SK-N-SH treated with all-trans-retinoic acid at 6 μM for 48 hours (cell line): Measurements from ENCODE around the gene CTTN.

ENCODE experiments used
- ATAC-seq: fragments of 200-7000 bp; cut with Tn5 transposase; 3 replicates; pipeline ENCODE4 v1.9.1; 2020; ENCODE audit warnings: mild to moderate bottlenecking, moderate library complexity
- ARNTL ChIP-seq: fragments of 450-650 bp; formaldehyde crosslinking; IDR thresholded peaks from 2 replicates; pipeline ENCODE4 v1.5.0; 2020; ENCODE audit warnings: low read depth, mild to moderate bottlenecking, moderate library complexity, borderline replicate concordance
- BACH2 ChIP-seq: fragments of 250-450 bp; sonication (Bioruptor Pico); IDR thresholded peaks from 2 replicates; pipeline ENCODE4 v1.9.0; 2021; ENCODE audit warnings: mild to moderate bottlenecking, borderline replicate concordance
- CREB5 ChIP-seq: fragments of 250-450 bp; sonication (Bioruptor Pico); IDR thresholded peaks from 2 replicates; pipeline ENCODE4 v1.5.1; 2020; ENCODE audit warnings: low read depth, mild to moderate bottlenecking, moderate library complexity
- CSDC2 ChIP-seq: fragments of 250-450 bp; sonication (Bioruptor Pico); IDR thresholded peaks from 2 replicates; pipeline ENCODE4 v1.5.0; 2020; ENCODE audit warnings: mild to moderate bottlenecking, moderate library complexity
- CSRNP3 ChIP-seq: fragments of 250-450 bp; sonication (Bioruptor Pico); IDR thresholded peaks from 2 replicates; pipeline ENCODE4 v1.5.1; 2021; ENCODE audit warnings: mild to moderate bottlenecking, moderate library complexity
- ESRRG ChIP-seq: fragments of 250-450 bp; sonication (Bioruptor Pico); IDR thresholded peaks from 2 replicates; pipeline ENCODE4 v1.6.1; 2021; ENCODE audit warnings: mild to moderate bottlenecking
- GLIS3 ChIP-seq: fragments of 250-450 bp; sonication (Bioruptor Pico); IDR thresholded peaks from 2 replicates; pipeline ENCODE4 v1.5.0; 2020; ENCODE audit warnings: mild to moderate bottlenecking, moderate library complexity
- ISL1 ChIP-seq: fragments of 250-450 bp; sonication (Bioruptor Pico); IDR thresholded peaks from 2 replicates; pipeline ENCODE4 v2.1.2; 2022; ENCODE audit warnings: mild to moderate bottlenecking, moderate library complexity
- OSR1 ChIP-seq: fragments of 250-450 bp; sonication (Bioruptor Pico); IDR thresholded peaks from 2 replicates; pipeline ENCODE4 v1.8.0; 2022; ENCODE audit warnings: moderate library complexity, mild to moderate bottlenecking, inconsistent platforms
- PATZ1 ChIP-seq: fragments of 250-450 bp; sonication (Bioruptor Pico); IDR thresholded peaks from 2 replicates; pipeline ENCODE4 v1.8.0; 2020; ENCODE audit warnings: mild to moderate bottlenecking, moderate library complexity, borderline replicate concordance
- POU6F1 ChIP-seq: fragments of 250-450 bp; sonication (Bioruptor Pico); IDR thresholded peaks from 2 replicates; pipeline ENCODE4 v1.8.0; 2021; ENCODE audit warnings: low read depth, mild to moderate bottlenecking, moderate library complexity, borderline replicate concordance
- PPARA ChIP-seq: fragments of 250-450 bp; sonication (Bioruptor Pico); IDR thresholded peaks from 2 replicates; pipeline ENCODE4 v1.5.0; 2020; ENCODE audit warnings: mild to moderate bottlenecking, borderline replicate concordance
- RARB ChIP-seq: fragments of 250-450 bp; sonication (Bioruptor Pico); IDR thresholded peaks from 2 replicates; pipeline ENCODE4 v1.8.0; 2021; ENCODE audit warnings: mild to moderate bottlenecking, moderate library complexity
- SNAI2 ChIP-seq: fragments of 250-450 bp; sonication (Bioruptor Pico); IDR thresholded peaks from 2 replicates; pipeline ENCODE4 v1.5.0; 2020; ENCODE audit warnings: mild to moderate bottlenecking, moderate library complexity
- TCF4 ChIP-seq: fragments of 250-450 bp; sonication (Bioruptor Pico); IDR thresholded peaks from 2 replicates; pipeline ENCODE4 v1.8.0; 2021; ENCODE audit warnings: mild to moderate bottlenecking, moderate library complexity, borderline replicate concordance
- TOX ChIP-seq: fragments of 250-450 bp; sonication (Bioruptor Pico); IDR thresholded peaks from 2 replicates; pipeline ENCODE4 v1.8.0; 2021; ENCODE audit warnings: mild to moderate bottlenecking, moderate library complexity, borderline replicate concordance
- TSHZ2 ChIP-seq: fragments of 250-450 bp; sonication (Bioruptor Pico); IDR thresholded peaks from 2 replicates; pipeline ENCODE4 v1.5.0; 2020; ENCODE audit warnings: mild to moderate bottlenecking, moderate library complexity
- ZC3H10 ChIP-seq: fragments of 250-450 bp; sonication (Bioruptor Pico); IDR thresholded peaks from 2 replicates; pipeline ENCODE4 v1.5.1; 2021; ENCODE audit warnings: mild to moderate bottlenecking, moderate library complexity
- ZFP30 ChIP-seq: fragments of 450-650 bp; formaldehyde crosslinking; IDR thresholded peaks from 2 replicates; pipeline ENCODE4 v1.5.0; 2022; ENCODE audit warnings: mild to moderate bottlenecking, moderate library complexity
- ZNF565 ChIP-seq: fragments of 450-650 bp; formaldehyde crosslinking; conservative IDR thresholded peaks from 2 replicates; pipeline ENCODE4 v1.5.0; 2020; ENCODE audit warnings: low read depth, mild to moderate bottlenecking, moderate library complexity
- ZNF70 ChIP-seq: fragments of 450-650 bp; formaldehyde crosslinking; IDR thresholded peaks from 2 replicates; pipeline ENCODE4 v1.5.0; 2020; ENCODE audit warnings: mild to moderate bottlenecking, moderate library complexity
- ZNF8 ChIP-seq: fragments of 450-650 bp; formaldehyde crosslinking; IDR thresholded peaks from 2 replicates; pipeline ENCODE4 v1.5.0; 2020; ENCODE audit warnings: mild to moderate bottlenecking, moderate library complexity

Gene CTTN

GRCh38 chr11:70383664-70384565, 14.4 kb upstream of the CTTN start:
- TF ChIP-seq GLIS3 (no peak), ZFP30 (CRISPR knock-in tag) (no peak), ZNF70 (CRISPR knock-in tag) (no peak), ISL1 (CRISPR knock-in tag) (no peak), TSHZ2 (CRISPR knock-in tag) (no peak), TCF4 (CRISPR knock-in tag) (no peak), RARB (CRISPR knock-in tag) (no peak), ZNF565 (CRISPR knock-in tag) (no peak), OSR1 (no peak), ZNF8 (CRISPR knock-in tag) (no peak), CSRNP3 (CRISPR knock-in tag) (no peak), PPARA (CRISPR knock-in tag) (no peak)
- ATAC-seq, result no peak; the same call in 2 of the 3 replicates

- no peak for TF ChIP-seq PATZ1
- TF ChIP-seq RARB (CRISPR knock-in tag), result no peak
- TF ChIP-seq ZNF8 (CRISPR knock-in tag), result no peak
- TF ChIP-seq BACH2, result no peak
- TF ChIP-seq ISL1 (CRISPR knock-in tag), result no peak
- TF ChIP-seq ESRRG (CRISPR knock-in tag), result no peak
- no peak for ATAC-seq
Measured at GRCh38 chr11:70384566-70385152, 13.7 kb upstream of the CTTN start.

- TF ChIP-seq TCF4 (CRISPR knock-in tag), result no peak
- no peak for TF ChIP-seq OSR1
- TF ChIP-seq CSRNP3 (CRISPR knock-in tag), result no peak
- no peak for TF ChIP-seq ISL1 (CRISPR knock-in tag)
- no peak for TF ChIP-seq PATZ1
- TF ChIP-seq CSDC2 (CRISPR knock-in tag), result no peak
- no peak for TF ChIP-seq ZC3H10 (CRISPR knock-in tag)
- TF ChIP-seq SNAI2, result no peak
- no peak for TF ChIP-seq POU6F1 (CRISPR knock-in tag)
- TF ChIP-seq CREB5 (CRISPR knock-in tag), result no peak
- no peak for TF ChIP-seq ARNTL (CRISPR knock-in tag)
- TF ChIP-seq ZFP30 (CRISPR knock-in tag), result no peak
- no peak for TF ChIP-seq TOX (CRISPR knock-in tag)
- no peak for TF ChIP-seq BACH2
- no peak for ATAC-seq
Measured at GRCh38 chr11:70387564-70387963, 10.8 kb upstream of the CTTN start.
